Spleen (tissue), 11 donors: ENCODE measurements around the gene PARD3B. TPM values are rescaled to one million over a fixed set of nuclear protein-coding genes. Genes with fewer than 3 reads are reported as not detected.

ENCODE experiments used
- DNase-seq: peaks from one replicate; pipeline ENCODE4 v3.0.0-alpha.2; 2020
- H3K27ac ChIP-seq, 8 donors: fragments of 200-600 bp; sonication (generic) in 7 of 8; 1 replicate in 4 of 8; 2 replicates in 4 of 8; pipeline versions ENCODE4 v1.5.0 to v1.8.0; 2016 to 2021; ENCODE audit warnings: inconsistent platforms in 4 of 8, mild to moderate bottlenecking in 4 of 8, moderate library complexity in 1 of 8
- H3K27me3 ChIP-seq, 7 donors: fragments of 200-600 bp; sonication (generic) in 6 of 7; replicated peaks in 1 of 7; 1 replicate in 4 of 7; 2 replicates in 3 of 7; pipeline versions ENCODE4 v1.5.0 to v1.8.0; 2016 to 2021; ENCODE audit warnings: inconsistent platforms in 3 of 7, mild to moderate bottlenecking in 1 of 7
- H3K36me3 ChIP-seq, 6 donors: fragments of 200-600 bp; sonication (generic) in 5 of 6; 1 replicate in 4 of 6; 2 replicates in 2 of 6; pipeline versions ENCODE4 v1.5.0 to v1.8.0; 2016 to 2021; ENCODE audit warnings: inconsistent platforms in 2 of 6
- H3K4me1 ChIP-seq, 6 donors: fragments of 200-600 bp; sonication (generic) in 5 of 6; 1 replicate in 3 of 6; 2 replicates in 3 of 6; pipeline versions ENCODE4 v1.5.0 to v1.8.0; 2016 to 2021; ENCODE audit warnings: inconsistent platforms in 3 of 6
- H3K4me3 ChIP-seq, 8 donors: fragments of 200-600 bp; sonication (generic) in 7 of 8; 1 replicate in 4 of 8; 2 replicates in 4 of 8; pipeline versions ENCODE4 v1.5.0 to v1.8.0; 2016 to 2021; ENCODE audit warnings: inconsistent platforms in 4 of 8, mild to moderate bottlenecking in 4 of 8, moderate library complexity in 2 of 8
- H3K9me3 ChIP-seq, 8 donors: fragments of 200-600 bp; sonication (generic) in 7 of 8; 1 replicate in 4 of 8; 2 replicates in 4 of 8; pipeline versions ENCODE4 v1.5.0 to v1.8.0; 2016 to 2021; ENCODE audit warnings: inconsistent platforms in 4 of 8
- POLR2A ChIP-seq, 3 donors: fragments of 450-650 bp; IDR thresholded peaks; one replicate each; pipeline ENCODE4 v1.5.1; 2017; ENCODE audit warnings: antibody characterized with exemption in 3 of 3, mild to moderate bottlenecking in 1 of 3
- POLR2AphosphoS5 ChIP-seq, 3 donors: sonication (generic); formaldehyde crosslinking; IDR thresholded peaks; one replicate each; pipeline ENCODE4 v1.5.1; 2017; ENCODE audit warnings: antibody characterized with exemption in 3 of 3
- WGBS, 5 donors: extraction: QIAGEN DNeasy Blood & Tissue Kit in 3 of 5; methylation state at CpG; one replicate each; pipeline versions ENCODE4 v1.1.5 to v1.1.7; 2013 to 2018; 5-methylcytosine and 5-hydroxymethylcytosine counted together
- intact Hi-C: fragments of 100-400 bp; cut with DNase I; formaldehyde crosslinking; loops from one replicate; pipeline ENCODE4 v1.15.0; 2023; ENCODE audit warnings: low total_unique reads
- polyA plus RNA-seq, 3 donors: library from polyadenylated mRNA; stranded (reverse); fragments of 200-250 nt; gene quantifications; one replicate each; pipeline ENCODE4 v1.2.1, GENCODE V29; 2013
- total RNA-seq, 7 donors: library from RNA; depleted of rRNA in 3 of 7; stranded (reverse); fragments of >200 nt in 3 of 7; fragmentation: NEBNext Ultra II Directional in 4 of 7; extraction: Animal tissue kit (Norgen Biotek cat#: 25700) in 4 of 7; gene quantifications; one replicate each; pipeline versions ENCODE4 v1.1.0 to v1.2.1, GENCODE V29; 2016 to 2021
- TF ChIP-seq, protein P1 (sequence below), 11 experiments: fragments of 200-600 bp in 7 of 11; fragments of 450-650 bp in 4 of 11; sonication (generic) in 4 of 11; IDR thresholded peaks in 8 of 11; conservative IDR thresholded peaks in 3 of 11; 1 replicate in 7 of 11; 2 replicates in 4 of 11; pipeline versions ENCODE4 v1.4.0 to v1.8.0; 2016 to 2021; ENCODE audit warnings: antibody characterized with exemption in 11 of 11, inconsistent platforms in 4 of 11, mild to moderate bottlenecking in 1 of 11
- donor health status: healthy with polysubstance abuse.
- donor health status: DM: no; HTN: no; CAD: no; lungs with moderate emphysema.
- donor health status: DM: no; HTN: no; CAD: no.
- donor health status: Bipolar disorder and iron deficiency.
- donor health status: healthy.
- donor health status: DM: no; HTN: no; CAD: no.
- donor health status: DM: yes; HTN: yes; CAD: no.

PARD3B gene
- total and polyA plus RNA-seq, 10 donors: 0.85 to 27.8 (median 14.7) TPM

DNA sequence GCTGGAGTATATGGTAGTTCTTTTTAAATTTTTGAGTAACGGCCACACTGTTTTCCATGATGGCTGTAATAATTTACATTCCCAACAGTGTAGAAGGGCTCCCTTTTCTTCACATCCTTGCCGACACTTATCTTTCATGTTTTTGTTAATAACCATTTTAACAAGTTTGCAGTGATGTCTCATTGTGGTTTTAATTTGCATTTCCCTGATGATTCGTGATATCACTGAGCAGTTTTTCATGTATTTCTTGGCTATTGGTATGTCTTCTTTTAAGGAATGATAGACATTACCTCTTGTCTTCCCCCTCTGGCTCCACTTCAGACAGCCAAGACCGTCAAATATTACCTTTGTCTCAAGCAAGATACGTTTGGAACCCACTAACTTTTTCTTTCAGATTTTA is 765.9 kb downstream of the PARD3B start:
- intact Hi-C loops: no loop called here
- Histone ChIP-seq H3K4me3 (no peak overlapping the region), H3K9me3 (peaks cover 0 to under 1% (median 0%) of the 10 kb centered on the region in 8 donors), H3K27me3 (no peaks in the 10 kb centered on the region), H3K27ac (no peak overlapping the region), H3K4me1 (peaks cover 0 to 4% (median 0%) of the 10 kb centered on the region in 6 donors), H3K36me3 (no peaks in the 10 kb centered on the region)
- no peak for DNase-seq
- WGBS, 5 donors: 71 to 78% (median 72%) methylated on average over 5 of the region's 5 CpGs
- TF ChIP-seq POLR2A (IDR thresholded peaks at IDR 0.05) (no peak), POLR2AphosphoS5 (IDR thresholded peaks at IDR 0.05) (no peak)
- TF ChIP-seq, protein P1, sequence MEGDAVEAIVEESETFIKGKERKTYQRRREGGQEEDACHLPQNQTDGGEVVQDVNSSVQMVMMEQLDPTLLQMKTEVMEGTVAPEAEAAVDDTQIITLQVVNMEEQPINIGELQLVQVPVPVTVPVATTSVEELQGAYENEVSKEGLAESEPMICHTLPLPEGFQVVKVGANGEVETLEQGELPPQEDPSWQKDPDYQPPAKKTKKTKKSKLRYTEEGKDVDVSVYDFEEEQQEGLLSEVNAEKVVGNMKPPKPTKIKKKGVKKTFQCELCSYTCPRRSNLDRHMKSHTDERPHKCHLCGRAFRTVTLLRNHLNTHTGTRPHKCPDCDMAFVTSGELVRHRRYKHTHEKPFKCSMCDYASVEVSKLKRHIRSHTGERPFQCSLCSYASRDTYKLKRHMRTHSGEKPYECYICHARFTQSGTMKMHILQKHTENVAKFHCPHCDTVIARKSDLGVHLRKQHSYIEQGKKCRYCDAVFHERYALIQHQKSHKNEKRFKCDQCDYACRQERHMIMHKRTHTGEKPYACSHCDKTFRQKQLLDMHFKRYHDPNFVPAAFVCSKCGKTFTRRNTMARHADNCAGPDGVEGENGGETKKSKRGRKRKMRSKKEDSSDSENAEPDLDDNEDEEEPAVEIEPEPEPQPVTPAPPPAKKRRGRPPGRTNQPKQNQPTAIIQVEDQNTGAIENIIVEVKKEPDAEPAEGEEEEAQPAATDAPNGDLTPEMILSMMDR (IDR thresholded peaks at IDR 0.05 in 8 of 11, conservative IDR thresholded peaks at IDR 0.05 in 3 of 11): no peak

DNA sequence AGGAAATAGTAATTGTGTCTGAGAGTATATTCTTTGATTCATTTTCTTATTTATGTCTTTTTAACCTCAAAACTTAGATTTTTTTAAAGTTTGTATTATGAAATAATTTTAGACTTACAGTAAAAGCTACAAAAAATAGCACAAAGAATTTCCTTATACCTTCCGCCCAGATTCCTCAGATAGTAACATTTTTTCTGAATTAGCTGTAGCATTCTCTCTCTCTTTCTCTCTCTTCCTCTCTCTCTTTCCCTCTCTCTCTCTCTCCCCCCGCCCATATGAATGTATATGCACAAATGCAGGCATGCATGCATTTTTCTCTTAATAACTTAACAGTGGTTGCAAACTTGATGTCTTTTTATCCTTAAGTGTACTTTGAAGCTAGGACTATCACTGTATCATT is 776.0 kb downstream of the PARD3B start:
- no peak for DNase-seq
- no peak overlapping the region for H3K4me3 ChIP-seq
- no peaks in the 10 kb centered on the region for H3K36me3 ChIP-seq
- TF ChIP-seq POLR2AphosphoS5 (IDR thresholded peaks at IDR 0.05) (no peak), POLR2A (IDR thresholded peaks at IDR 0.05) (no peak)
- TF ChIP-seq, protein P1 (IDR thresholded peaks at IDR 0.05 in 8 of 11, conservative IDR thresholded peaks at IDR 0.05 in 3 of 11): no peak
- H3K9me3 ChIP-seq: no peaks in the 10 kb centered on the region
- H3K27me3 ChIP-seq: no peaks in the 10 kb centered on the region
- WGBS, 5 donors: 76 to 92% (median 86%) methylated on average over 2 of the region's 2 CpGs
- intact Hi-C loops: no loop called here
- no peaks in the 10 kb centered on the region for H3K4me1 ChIP-seq
- no peak overlapping the region for H3K27ac ChIP-seq

DNA sequence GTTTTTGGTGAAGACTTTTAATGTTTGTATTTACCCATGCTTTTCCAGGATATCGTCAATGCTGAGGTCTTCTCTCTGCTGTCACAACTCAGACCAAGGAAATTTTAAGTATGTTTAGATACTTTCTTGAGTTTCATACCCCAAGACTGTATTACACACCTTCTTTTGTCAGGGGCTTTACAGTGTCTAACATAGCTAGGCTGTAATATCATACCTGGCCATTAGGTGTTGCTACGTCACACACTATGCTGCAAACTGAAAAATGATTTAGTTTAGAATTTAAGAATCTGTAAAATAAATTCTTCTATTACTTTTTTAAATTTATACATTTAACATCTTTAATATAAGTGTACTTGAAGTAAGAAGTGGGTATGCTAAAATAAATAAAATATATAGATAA is 778.7 kb downstream of the PARD3B start:
- Histone ChIP-seq H3K27me3 (no peaks in the 10 kb centered on the region), H3K36me3 (no peaks in the 10 kb centered on the region), H3K9me3 (no peaks in the 10 kb centered on the region), H3K27ac (no peak overlapping the region), H3K4me3 (no peak overlapping the region), H3K4me1 (no peaks in the 10 kb centered on the region)
- WGBS, 5 donors: 85 to 98% (median 91%) methylated on average over 2 of the region's 2 CpGs
- intact Hi-C loops: no loop called here
- DNase-seq: no peak
- TF ChIP-seq POLR2A (IDR thresholded peaks at IDR 0.05): no peak
- TF ChIP-seq, protein P1 (IDR thresholded peaks at IDR 0.05 in 8 of 11, conservative IDR thresholded peaks at IDR 0.05 in 3 of 11): peak in 1 of 11 experiments; percentile 19

DNA sequence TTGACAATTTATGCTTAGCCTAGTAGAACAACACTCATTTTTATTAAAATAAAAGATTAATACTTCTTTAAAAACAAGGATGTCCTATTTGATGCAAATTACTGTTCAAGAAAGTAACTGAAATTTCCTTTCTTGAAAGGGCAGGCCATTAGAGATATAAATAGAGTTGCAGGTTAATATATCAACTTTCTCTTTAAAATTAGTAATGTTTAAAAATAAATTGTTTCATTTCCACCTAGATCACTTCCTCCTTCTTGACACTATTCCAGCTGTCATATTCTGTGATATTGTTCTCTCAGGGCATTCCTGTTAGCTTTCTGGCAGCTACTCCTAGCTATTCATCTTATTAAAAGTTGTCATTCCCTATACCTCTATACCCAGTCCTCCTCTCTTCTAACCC is 779.1 kb downstream of the PARD3B start:
- Histone ChIP-seq H3K36me3 (no peaks in the 10 kb centered on the region), H3K27ac (no peak overlapping the region), H3K9me3 (no peaks in the 10 kb centered on the region), H3K4me1 (no peaks in the 10 kb centered on the region), H3K27me3 (no peaks in the 10 kb centered on the region), H3K4me3 (no peak overlapping the region)
- intact Hi-C loops: no loop called here
- no peak for DNase-seq
- no peak for TF ChIP-seq POLR2AphosphoS5 (IDR thresholded peaks at IDR 0.05)
- TF ChIP-seq, protein P1 (IDR thresholded peaks at IDR 0.05 in 8 of 11, conservative IDR thresholded peaks at IDR 0.05 in 3 of 11): no peak
- TF ChIP-seq POLR2A (IDR thresholded peaks at IDR 0.05): no peak
